ENCODE results near the gene SPANXN1. TPM values are rescaled to one million over a fixed set of nuclear protein-coding genes. Genes with fewer than 3 reads are reported as not detected.
"Not testable (repeated sequence)": the region's sequence is repeated elsewhere in the genome, so short reads cannot be mapped to it uniquely, and the experiment has no call there.

The SPANXN1 gene
- total RNA-seq (ENCODE audit: insufficient read depth, low replicate concordance) = not detected

GRCh38 chrX:145247203-145247602 is at the start of gene SPANXN1:
Gene SPANXN1, plus strand, starts transcription at chrX:145247503. Its CDS starts 84 bp downstream, at chrX:145247587.
- DNase-seq (ENCODE audit: low spot score) = not testable (repeated sequence)

- no peak for DNase-seq (ENCODE audit: low spot score)
Measured at GRCh38 chrX:145199078-145199477, 48.2 kb upstream of the SPANXN1 start.

GRCh38 chrX:145213504-145213903 is 33.8 kb upstream of the SPANXN1 start:
- no peak for DNase-seq (ENCODE audit: low spot score)

- DNase-seq (ENCODE audit: low spot score) = no peak
Measured at GRCh38 chrX:145292218-145292617, 44.9 kb downstream of the SPANXN1 start.
